Body of pancreas (tissue), 4 donors: ENCODE measurements around the gene ADRM1.

Experiments used
- POLR2A ChIP-seq, 3 donors: fragments of 450-650 bp; IDR thresholded peaks; one replicate each; pipeline ENCODE4 v1.6.1; 2016; ENCODE audit warnings: antibody characterized with exemption in 3 of 3, mild to moderate bottlenecking in 2 of 3
- TF ChIP-seq, protein P1 (sequence below), 7 experiments: fragments of 450-650 bp in 4 of 7; fragments of 200-600 bp in 3 of 7; sonication (generic) in 3 of 7; IDR thresholded peaks; one replicate each; pipeline ENCODE4 v1.5.1; 2016 to 2019; ENCODE audit warnings: antibody characterized with exemption in 7 of 7

- TF ChIP-seq, protein P1, sequence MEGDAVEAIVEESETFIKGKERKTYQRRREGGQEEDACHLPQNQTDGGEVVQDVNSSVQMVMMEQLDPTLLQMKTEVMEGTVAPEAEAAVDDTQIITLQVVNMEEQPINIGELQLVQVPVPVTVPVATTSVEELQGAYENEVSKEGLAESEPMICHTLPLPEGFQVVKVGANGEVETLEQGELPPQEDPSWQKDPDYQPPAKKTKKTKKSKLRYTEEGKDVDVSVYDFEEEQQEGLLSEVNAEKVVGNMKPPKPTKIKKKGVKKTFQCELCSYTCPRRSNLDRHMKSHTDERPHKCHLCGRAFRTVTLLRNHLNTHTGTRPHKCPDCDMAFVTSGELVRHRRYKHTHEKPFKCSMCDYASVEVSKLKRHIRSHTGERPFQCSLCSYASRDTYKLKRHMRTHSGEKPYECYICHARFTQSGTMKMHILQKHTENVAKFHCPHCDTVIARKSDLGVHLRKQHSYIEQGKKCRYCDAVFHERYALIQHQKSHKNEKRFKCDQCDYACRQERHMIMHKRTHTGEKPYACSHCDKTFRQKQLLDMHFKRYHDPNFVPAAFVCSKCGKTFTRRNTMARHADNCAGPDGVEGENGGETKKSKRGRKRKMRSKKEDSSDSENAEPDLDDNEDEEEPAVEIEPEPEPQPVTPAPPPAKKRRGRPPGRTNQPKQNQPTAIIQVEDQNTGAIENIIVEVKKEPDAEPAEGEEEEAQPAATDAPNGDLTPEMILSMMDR (IDR thresholded peaks at IDR 0.05): no peak
- no peak for TF ChIP-seq POLR2A (IDR thresholded peaks at IDR 0.05)
Measured at GRCh38 chr20:62309198-62309944, 6.6 kb downstream of the ADRM1 start.
